Activated CD4-positive, alpha-beta memory T cell treated with anti-CD3 and anti-CD28 coated beads, Interleukin-2, amount 10 ng/mL, durations not matched to agents 7 days and 5 days (primary cell): ENCODE results near the gene CDH4. TPM values are rescaled to one million over a fixed set of nuclear protein-coding genes. Genes with fewer than 3 reads are reported as not detected.

Experiments
- CTCF ChIA-PET: fragments of 350-600 bp; sonication (Branson Sonifier 250); formaldehyde crosslinking; loops from one replicate; lab custom pipeline; 2021; ENCODE audit warnings: antibody characterized with exemption, inconsistent platforms; lab: Charles Lee
- POLR2A ChIA-PET: fragments of 350-600 bp; sonication (Branson Sonifier 250); formaldehyde crosslinking; loops from one replicate; lab custom pipeline; 2021; ENCODE audit warnings: antibody characterized with exemption; lab: Charles Lee
- DNase-seq: peaks from one replicate; pipeline ENCODE4 v3.0.0-alpha.2; 2020
- H3K27ac Mint-ChIP-seq: one replicate; pipeline ENCODE4 v1.8.0; 2021; ENCODE audit warnings: mild to moderate bottlenecking, mixed read lengths
- H3K27me3 Mint-ChIP-seq: one replicate; pipeline ENCODE4 v1.8.0; 2021; ENCODE audit warnings: mixed read lengths
- H3K36me3 Mint-ChIP-seq: one replicate; pipeline ENCODE4 v1.8.0; 2021; ENCODE audit warnings: low read depth, mixed read lengths
- H3K4me1 Mint-ChIP-seq: one replicate; pipeline ENCODE4 v1.8.0; 2021; ENCODE audit warnings: mixed read lengths
- H3K4me3 Mint-ChIP-seq: one replicate; pipeline ENCODE4 v1.8.0; 2021; ENCODE audit warnings: mild to moderate bottlenecking, mixed read lengths
- H3K9me3 Mint-ChIP-seq: one replicate; pipeline ENCODE4 v1.8.0; 2021; ENCODE audit warnings: mixed read lengths
- total RNA-seq, 2 experiments: library from RNA; stranded (reverse); gene quantifications; one replicate each; pipeline ENCODE4 v1.2.3, GENCODE V29; 2021

CDH4 gene
- total RNA-seq, 2 experiments from 2014 or later: 0.15 to 0.20 TPM

DNA sequence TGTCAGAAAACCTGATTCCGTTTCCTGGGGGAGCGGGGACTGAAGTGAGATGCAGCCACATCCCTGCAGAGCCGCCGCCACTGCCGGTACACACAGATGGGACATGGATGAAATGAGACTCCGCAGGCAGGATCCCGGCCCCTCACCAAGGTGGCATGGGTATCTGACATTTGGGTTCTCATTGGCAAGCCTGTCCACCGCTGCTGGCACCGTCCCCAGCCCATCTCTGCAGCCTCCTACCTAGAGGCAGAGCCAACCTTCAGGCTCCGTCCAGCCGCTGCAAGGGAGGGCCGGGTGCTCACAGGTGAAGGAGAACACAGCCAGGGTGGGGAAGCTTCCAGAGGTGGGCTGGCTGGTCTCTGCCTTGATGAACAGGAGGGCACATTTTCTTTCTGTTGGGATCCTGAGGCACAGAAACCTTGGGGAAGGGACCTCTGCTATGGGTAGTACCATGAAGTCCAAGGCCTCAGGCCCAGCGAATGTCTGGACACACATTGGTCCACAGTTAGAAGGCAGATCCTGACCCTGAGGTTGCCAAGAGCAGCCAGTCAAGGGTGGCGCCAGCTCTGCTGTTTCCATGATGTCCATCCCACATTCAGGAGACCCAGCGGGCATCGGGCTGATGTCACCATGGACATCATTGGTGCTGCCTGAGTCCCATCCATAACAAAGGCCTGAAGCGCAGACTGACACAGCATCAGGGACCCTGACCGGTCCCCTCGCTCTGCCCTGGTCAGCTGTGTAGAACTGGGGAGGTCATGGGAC, 636.2 kb downstream of the CDH4 start:
- H3K4me1 Mint-ChIP-seq: peaks cover 2% of the 10 kb centered on the region
- ChIA-PET POLR2A (no interaction called here), CTCF (no interaction called here)
- H3K27ac Mint-ChIP-seq: no peak overlapping the region
- H3K36me3 Mint-ChIP-seq: no peaks in the 10 kb centered on the region
- H3K27me3 Mint-ChIP-seq: no peaks in the 10 kb centered on the region
- H3K9me3 Mint-ChIP-seq: peaks cover 10% of the 10 kb centered on the region
- H3K4me3 Mint-ChIP-seq: no peak overlapping the region
- DNase-seq: no peak

DNA sequence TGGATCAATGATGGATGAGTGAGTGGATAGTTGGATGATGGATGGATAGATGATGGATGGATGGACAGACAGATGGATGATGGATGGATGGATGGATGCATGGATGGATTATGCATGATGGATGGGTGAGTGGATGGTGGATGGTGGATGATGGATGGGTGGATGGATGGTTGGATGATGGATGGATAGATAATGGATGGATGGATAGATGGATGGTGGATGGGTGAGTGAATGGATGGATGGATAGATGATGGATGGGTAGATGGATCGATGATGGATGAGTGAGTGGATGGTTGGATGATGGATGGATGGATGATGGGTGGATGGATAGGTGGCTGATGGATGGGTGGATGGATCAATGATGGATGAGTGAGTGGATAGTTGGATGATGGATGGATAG, 637.6 kb downstream of the CDH4 start:
- ChIA-PET CTCF (no interaction called here), POLR2A (no interaction called here)

DNA sequence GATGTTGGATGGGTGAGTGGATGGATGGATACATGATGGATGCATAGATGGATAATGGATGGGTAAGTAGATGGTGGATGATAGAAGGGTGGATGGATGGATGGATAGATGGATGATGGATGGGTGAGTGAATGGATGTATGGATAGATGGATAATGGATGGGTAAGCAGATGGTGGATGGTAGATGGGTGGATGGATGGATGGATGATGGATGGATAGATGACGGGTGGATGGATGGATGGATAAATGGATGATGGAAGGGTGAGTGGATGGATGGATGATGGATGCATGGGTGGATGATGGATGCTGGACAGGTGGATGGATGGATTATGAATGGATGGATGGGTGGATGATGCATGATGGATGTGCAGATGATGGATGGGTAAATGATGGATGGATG, 638.1 kb downstream of the CDH4 start:
- Mint-ChIP-seq H3K27me3 (no peaks in the 10 kb centered on the region), H3K9me3 (peaks cover 10% of the 10 kb centered on the region), H3K36me3 (no peaks in the 10 kb centered on the region), H3K4me3 (no peak overlapping the region), H3K27ac (no peak overlapping the region), H3K4me1 (peaks cover 2% of the 10 kb centered on the region)
- POLR2A ChIA-PET: no interaction called here
- CTCF ChIA-PET: no interaction called here
- DNase-seq: no peak

More for the DNA sequence above, 637.6 kb downstream of the CDH4 start:
- Mint-ChIP-seq H3K36me3 (no peaks in the 10 kb centered on the region), H3K27me3 (no peaks in the 10 kb centered on the region), H3K4me3 (no peak overlapping the region), H3K9me3 (peaks cover 10% of the 10 kb centered on the region), H3K4me1 (peaks cover 2% of the 10 kb centered on the region), H3K27ac (no peak overlapping the region)
- no peak for DNase-seq

DNA sequence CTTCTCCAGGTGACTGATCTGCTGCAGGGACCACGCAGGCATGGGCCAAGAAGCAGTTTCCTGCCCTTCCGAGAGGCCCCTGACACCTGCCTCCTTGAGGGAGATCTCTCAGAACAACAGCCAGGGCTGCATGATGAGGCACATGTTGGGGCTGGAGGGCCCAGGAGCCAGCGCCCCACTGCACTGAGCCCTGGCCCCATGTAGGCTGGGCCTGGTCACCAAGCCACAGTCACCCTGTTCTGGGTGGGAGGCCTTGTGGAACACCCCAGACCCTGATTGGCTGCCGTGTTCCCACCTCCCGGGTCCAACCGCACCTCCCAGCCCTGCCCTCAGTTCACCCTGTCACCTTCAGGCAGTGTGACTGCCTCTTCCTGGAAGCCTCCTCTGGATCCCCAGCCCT, 639.4 kb downstream of the CDH4 start:
- CTCF ChIA-PET: no interaction called here
- H3K36me3 Mint-ChIP-seq: no peaks in the 10 kb centered on the region

DNA sequence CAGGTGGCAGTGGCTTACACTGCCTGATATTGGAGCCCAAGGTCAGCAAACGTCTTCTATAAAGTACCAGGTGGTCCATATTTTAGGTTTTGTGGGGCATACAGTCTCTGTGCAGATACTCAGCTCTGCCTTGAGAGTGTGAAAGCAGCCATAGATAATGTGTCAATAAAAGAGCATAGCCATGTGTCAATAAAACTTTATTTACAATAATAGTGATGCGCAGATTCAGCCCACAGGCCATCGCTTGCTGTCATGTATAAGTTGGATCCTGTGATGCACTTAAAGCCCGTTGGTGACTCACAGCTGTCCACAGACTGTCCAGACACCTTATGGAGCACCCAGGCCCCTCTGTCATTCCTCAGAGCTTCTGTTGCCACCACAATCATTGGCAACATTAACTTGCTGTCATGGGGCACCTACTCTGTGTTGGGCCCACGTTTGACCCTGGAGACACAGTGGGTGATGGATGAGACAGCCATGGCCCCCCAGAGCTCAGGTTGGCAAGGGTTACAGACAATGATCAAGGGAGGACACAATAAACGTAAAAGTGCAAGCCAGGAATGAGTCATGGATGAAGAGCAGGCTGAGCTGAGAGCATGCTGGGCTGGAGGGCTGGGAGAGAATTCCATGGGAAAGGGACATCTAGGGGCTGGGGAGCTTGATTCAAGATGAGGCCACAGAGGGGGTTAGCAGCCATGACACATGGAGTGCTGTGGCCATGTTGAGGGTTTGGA, 640.0 kb downstream of the CDH4 start:
- CTCF ChIA-PET: no interaction called here
- no peak for DNase-seq

More for the DNA sequence above, 639.4 kb downstream of the CDH4 start:
- Mint-ChIP-seq H3K27me3 (no peaks in the 10 kb centered on the region), H3K9me3 (peaks cover 10% of the 10 kb centered on the region), H3K4me1 (peaks cover 2% of the 10 kb centered on the region), H3K4me3 (no peak overlapping the region), H3K27ac (no peak overlapping the region)
- DNase-seq: no peak
- POLR2A ChIA-PET: no interaction called here

DNA sequence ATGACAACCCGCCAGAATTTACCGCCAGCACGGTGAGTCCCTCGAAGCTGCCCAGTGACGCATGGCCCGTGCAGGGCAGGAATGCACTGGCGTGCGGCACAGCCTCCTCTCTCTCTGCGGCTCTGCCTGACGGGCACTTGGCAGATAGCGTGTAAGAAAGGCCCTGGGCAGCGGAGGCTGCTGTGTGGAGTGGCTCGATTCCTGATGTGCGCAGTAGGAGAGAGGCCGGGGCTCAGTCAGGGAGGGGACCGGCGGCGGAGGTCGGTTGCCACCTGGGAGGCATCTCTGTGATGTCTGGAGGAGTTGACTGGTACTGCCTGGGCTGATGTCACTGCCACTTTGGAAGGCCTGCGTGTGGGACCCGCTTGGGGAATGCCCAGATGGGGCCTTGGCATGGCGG, 643.0 kb downstream of the CDH4 start:
- ChIA-PET POLR2A (no interaction called here), CTCF (no interaction called here)
- no peak for DNase-seq
- Mint-ChIP-seq H3K27me3 (no peaks in the 10 kb centered on the region), H3K36me3 (no peaks in the 10 kb centered on the region), H3K4me1 (no peaks in the 10 kb centered on the region), H3K27ac (no peak overlapping the region), H3K9me3 (peaks cover 2% of the 10 kb centered on the region), H3K4me3 (no peak overlapping the region)

More for the DNA sequence above, 640.0 kb downstream of the CDH4 start:
- Mint-ChIP-seq H3K27me3 (no peaks in the 10 kb centered on the region), H3K4me1 (peaks cover 2% of the 10 kb centered on the region), H3K9me3 (peaks cover 10% of the 10 kb centered on the region), H3K27ac (no peak overlapping the region), H3K36me3 (no peaks in the 10 kb centered on the region), H3K4me3 (no peak overlapping the region)
- POLR2A ChIA-PET: no interaction called here

- POLR2A ChIA-PET: no interaction called here
These were observed 643.6 kb downstream of the CDH4 start for GRCh38 chr20:61895686-61896057.

GRCh38 chr20:61896058-61896961, 644.2 kb downstream of the CDH4 start:
- Mint-ChIP-seq H3K36me3 (no peaks in the 10 kb centered on the region), H3K27ac (no peak overlapping the region), H3K27me3 (no peaks in the 10 kb centered on the region), H3K9me3 (no peaks in the 10 kb centered on the region), H3K4me3 (no peak overlapping the region), H3K4me1 (no peaks in the 10 kb centered on the region)
- ChIA-PET POLR2A (no interaction called here), CTCF (interaction anchor here (0.7 to 1.3 kb wide), 2 partner anchors 10 to 16 kb away, joined by 3 to 9 read pairs; no protein-coding TSS in a partner anchor)
- DNase-seq: peak; percentile 28

More at GRCh38 chr20:61895686-61896057, 643.6 kb downstream of the CDH4 start:
- H3K27me3 Mint-ChIP-seq: no peaks in the 10 kb centered on the region
- CTCF ChIA-PET: interaction anchor here (0.7 to 1.3 kb wide), 2 partner anchors 9 to 16 kb away, joined by 3 to 9 read pairs; no protein-coding TSS in a partner anchor
- no peaks in the 10 kb centered on the region for H3K36me3 Mint-ChIP-seq
- H3K9me3 Mint-ChIP-seq: no peaks in the 10 kb centered on the region
- H3K4me1 Mint-ChIP-seq: no peaks in the 10 kb centered on the region
- H3K4me3 Mint-ChIP-seq: no peak overlapping the region
- no peak overlapping the region for H3K27ac Mint-ChIP-seq
- DNase-seq: no peak

DNA sequence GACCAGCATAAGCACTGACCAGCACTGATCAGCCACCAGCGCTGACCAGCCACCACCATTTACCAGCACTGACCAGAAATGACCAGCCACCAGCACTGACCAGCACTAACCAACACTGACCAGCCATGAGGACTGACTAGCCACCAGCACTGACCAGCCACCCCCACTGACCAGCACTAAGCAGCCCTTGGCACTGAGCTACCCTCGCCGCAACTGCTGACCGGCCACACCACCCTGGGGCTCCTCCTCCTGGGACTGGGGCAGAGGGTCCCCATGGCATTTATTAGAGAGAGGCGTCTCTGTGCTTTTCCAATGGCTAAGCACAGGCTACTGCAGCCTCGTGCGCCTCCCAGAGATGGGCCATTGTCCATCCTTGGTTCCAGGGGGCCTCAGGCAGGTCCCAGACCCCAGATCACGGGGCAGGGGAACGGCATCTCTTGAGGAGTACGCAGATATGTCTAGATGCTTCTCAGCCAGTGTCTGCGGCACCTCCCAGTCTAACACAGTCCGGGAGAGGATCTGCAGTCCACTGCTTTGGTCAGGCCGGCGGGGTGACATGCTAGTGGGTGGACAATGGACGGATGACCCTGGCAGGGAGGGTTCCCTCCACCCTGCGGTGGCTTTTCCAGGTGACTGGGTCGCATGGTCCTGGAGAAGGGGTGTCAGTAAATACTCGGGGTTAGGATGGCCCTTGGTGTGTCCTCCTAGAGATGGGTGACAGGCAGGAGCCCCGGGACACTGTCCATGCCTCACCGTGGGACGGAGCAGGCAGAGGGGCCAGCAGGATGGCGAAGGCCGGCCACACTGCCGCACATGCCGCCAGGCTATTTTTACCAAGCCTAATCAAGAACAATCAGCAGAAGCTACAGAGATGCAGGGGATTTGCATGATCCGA, 645.6 kb downstream of the CDH4 start:
- H3K27ac Mint-ChIP-seq: no peak overlapping the region
- no peak overlapping the region for H3K4me3 Mint-ChIP-seq
- POLR2A ChIA-PET: no interaction called here
- H3K27me3 Mint-ChIP-seq: no peaks in the 10 kb centered on the region
- DNase-seq: no peak
- H3K9me3 Mint-ChIP-seq: no peaks in the 10 kb centered on the region
- CTCF ChIA-PET: no interaction called here
- no peaks in the 10 kb centered on the region for H3K36me3 Mint-ChIP-seq
- peaks cover 4% of the 10 kb centered on the region for H3K4me1 Mint-ChIP-seq

GRCh38 chr20:61898405-61898804, 646.3 kb downstream of the CDH4 start:
- DNase-seq: no peak
- Mint-ChIP-seq H3K9me3 (no peaks in the 10 kb centered on the region), H3K4me1 (peaks cover 4% of the 10 kb centered on the region), H3K36me3 (no peaks in the 10 kb centered on the region), H3K27ac (no peak overlapping the region), H3K27me3 (no peaks in the 10 kb centered on the region), H3K4me3 (no peak overlapping the region)
- ChIA-PET CTCF (no interaction called here), POLR2A (no interaction called here)

DNA sequence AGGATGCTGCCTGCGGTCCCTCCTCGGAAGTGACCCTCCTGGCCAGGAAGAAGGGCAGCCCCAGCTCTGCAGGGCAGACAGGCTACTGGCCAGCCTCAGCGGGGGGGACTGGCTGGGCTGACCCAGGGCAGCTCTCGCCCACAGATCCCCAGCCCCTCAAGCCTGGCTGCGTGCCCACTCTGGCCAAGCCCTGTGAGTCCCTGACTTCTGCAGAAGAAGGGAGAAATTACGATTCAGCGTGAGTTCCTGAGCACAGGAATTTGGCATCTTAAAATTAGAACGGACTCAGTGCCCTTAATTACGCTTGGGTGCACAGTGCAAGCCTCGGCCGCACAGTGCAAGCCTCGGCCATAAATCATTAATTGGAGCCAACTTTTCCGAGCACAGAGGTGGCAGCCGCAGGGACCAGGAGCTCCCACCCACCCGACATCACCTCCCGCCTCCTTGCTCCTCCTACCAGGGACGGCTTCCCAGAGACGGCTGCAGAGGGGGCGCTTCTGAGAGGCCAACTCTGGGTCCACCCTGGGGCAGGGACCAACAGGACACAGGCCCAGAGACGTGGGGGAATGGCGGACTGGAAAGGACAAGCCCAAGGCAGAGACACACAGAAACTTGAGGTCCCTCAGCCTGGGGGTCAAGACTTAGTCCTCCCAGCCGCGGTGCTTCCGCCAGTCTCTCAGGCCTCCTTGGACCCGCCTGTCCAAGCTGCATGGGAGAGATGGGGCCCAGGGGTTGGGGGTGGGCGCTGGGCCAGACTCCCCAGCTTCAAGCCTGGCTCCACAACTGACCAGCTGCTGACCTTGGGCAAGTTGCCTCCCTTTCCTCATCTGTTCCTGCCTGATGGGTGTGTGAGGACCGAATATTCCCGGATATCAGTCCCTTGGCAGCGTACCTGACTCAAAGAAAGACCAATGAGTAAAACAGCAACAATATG, 648.2 kb downstream of the CDH4 start:
- ChIA-PET POLR2A (no interaction called here), CTCF (no interaction called here)
- Mint-ChIP-seq H3K9me3 (no peaks in the 10 kb centered on the region), H3K27ac (no peak overlapping the region), H3K36me3 (no peaks in the 10 kb centered on the region), H3K4me3 (no peak overlapping the region), H3K4me1 (peaks cover 4% of the 10 kb centered on the region), H3K27me3 (no peaks in the 10 kb centered on the region)
- DNase-seq: no peak
